NCI-H1092 treated with DMSO at 0.1 percent for 48 hours (cell line): ENCODE measurements around the gene QRICH1.

Source experiments
- DNase-seq: peaks from one replicate; lab custom pipeline; 2025; lab: John Stamatoyannopoulos, UW

QRICH1 gene

GRCh38 chr3:49093853-49094767, at the start of gene QRICH1:
Gene QRICH1, minus strand, starts transcription at chr3:49094071. Its CDS starts 17,054 bp downstream, at chr3:49077017.
- DNase-seq = peak; percentile 94

GRCh38 chr3:49140080-49140479, 46.2 kb upstream of the QRICH1 start:
- DNase-seq = no peak

- DNase-seq = no peak
These were observed 41.6 kb upstream of the QRICH1 start for GRCh38 chr3:49135499-49135898.

- DNase-seq = no peak
These were observed 40.8 kb upstream of the QRICH1 start for GRCh38 chr3:49134471-49135265.

- DNase-seq = peak; percentile 46
These were observed 39.5 kb upstream of the QRICH1 start for GRCh38 chr3:49133226-49133951.

- DNase-seq = peak; percentile 24
These were observed 38.8 kb upstream of the QRICH1 start, which contains the start of gene LAMB2 for GRCh38 chr3:49132437-49133225. Gene LAMB2, minus strand, starts transcription at chr3:49133050. Its CDS starts 183 bp downstream, at chr3:49132867.

GRCh38 chr3:49132073-49132436, 38.2 kb upstream of the QRICH1 start:
- DNase-seq = no peak

- no peak for DNase-seq
These were observed 37.7 kb upstream of the QRICH1 start for GRCh38 chr3:49131576-49131975.

- no peak for DNase-seq
These were observed 37.2 kb upstream of the QRICH1 start for GRCh38 chr3:49131040-49131439.

- no peak for DNase-seq
These were observed 31.3 kb upstream of the QRICH1 start for GRCh38 chr3:49124991-49125670.

- DNase-seq = no peak
These were observed 30.3 kb upstream of the QRICH1 start for GRCh38 chr3:49124203-49124602.

GRCh38 chr3:49123687-49124086, 29.8 kb upstream of the QRICH1 start:
- DNase-seq = no peak

GRCh38 chr3:49122886-49123545, 29.1 kb upstream of the QRICH1 start:
- DNase-seq = no peak

- DNase-seq = no peak
These were observed 28.6 kb upstream of the QRICH1 start for GRCh38 chr3:49122451-49122850.

- no peak for DNase-seq
These were observed 28.2 kb upstream of the QRICH1 start for GRCh38 chr3:49122022-49122421.

GRCh38 chr3:49121132-49121736, 27.4 kb upstream of the QRICH1 start:
- peak; percentile 34 for DNase-seq

GRCh38 chr3:49120438-49121131, 26.7 kb upstream of the QRICH1 start, which contains the start of gene USP19:
Gene USP19, minus strand, starts transcription at chr3:49120823. Its CDS starts 1,678 bp downstream, at chr3:49119145.
- peak; percentile 66 for DNase-seq

GRCh38 chr3:49120096-49120437, 26.2 kb upstream of the QRICH1 start:
- no peak for DNase-seq

- DNase-seq = no peak
These were observed 25.6 kb upstream of the QRICH1 start for GRCh38 chr3:49119439-49119838.
